GM18909 (cell line): Measurements from ENCODE around the gene MAST4.

Experiments used
- ATAC-seq: cut with Tn5 transposase; IDR thresholded peaks from one replicate; pipeline ENCODE4 v1.9.1; 2021; ENCODE audit warnings: mild to moderate bottlenecking; ENCODE audit not compliant: unreplicated experiment, poor library complexity

The MAST4 gene

DNA sequence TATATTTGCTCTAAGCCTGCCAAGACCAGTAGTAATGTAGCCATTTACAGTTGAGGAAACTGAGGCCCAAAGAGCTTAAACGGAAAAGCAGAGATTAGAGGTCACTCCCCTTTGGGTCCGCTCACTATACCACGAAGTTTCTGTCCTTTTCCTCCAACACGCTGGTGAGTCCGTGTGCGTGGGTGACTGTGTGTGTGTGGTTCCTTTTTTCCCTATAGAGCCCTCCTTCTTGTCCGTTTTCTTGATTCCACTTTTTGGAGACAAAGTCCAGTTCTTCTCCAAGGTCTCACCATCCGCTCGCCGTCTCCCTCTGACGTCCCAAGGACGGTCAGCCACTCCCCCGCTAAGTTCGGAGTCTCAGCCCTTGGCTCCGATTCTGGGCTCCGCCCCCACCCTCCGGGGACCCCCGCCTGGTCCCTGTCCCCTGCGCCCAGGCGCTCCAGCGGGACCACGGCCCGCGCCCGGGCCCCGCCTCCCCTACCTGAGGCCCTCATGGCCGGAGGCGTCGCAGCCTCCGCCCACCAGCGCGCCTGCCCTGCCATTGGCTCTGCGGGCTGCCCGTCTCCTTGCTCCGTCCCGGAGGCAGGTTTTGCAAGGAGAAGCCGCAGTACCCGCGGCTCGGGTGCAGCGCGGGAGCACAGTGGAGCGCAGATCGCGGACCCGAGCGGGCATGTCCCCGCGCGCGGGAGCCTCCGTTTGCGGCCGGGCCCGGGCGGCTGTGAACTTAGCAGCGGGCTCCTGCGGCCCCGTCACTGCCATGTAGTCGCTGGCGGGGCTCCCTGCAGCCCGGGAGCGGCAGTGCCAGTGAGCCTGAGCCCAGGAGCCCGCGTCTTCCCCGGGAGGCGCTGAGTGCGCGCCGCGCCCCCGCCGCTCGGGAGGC, at the start of gene MAST4:
Gene MAST4 (plus strand): TSS at position 638 of the 880 bp plus-strand sequence. CDS start 263 bp downstream, outside the sequence.
- peak; percentile 98 for ATAC-seq

DNA sequence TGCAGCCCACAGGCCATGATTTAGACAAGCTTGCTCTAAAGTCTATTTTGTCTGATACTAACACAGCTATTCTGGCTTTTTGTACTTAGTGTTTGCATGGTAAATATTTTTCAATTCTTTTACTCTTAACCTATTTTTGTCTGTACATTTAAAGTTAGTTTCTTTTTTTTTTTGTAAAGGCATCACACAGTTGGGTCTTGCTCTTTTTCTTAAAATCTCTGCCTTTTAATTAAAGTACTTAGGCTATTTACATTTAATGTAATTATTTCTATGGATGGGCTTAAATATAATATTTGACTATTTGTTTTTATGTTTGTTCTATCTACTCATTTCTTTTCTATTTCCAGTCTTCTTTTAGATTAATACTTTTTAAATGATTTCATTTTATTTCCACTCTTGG, 49.7 kb upstream of the MAST4 start:
- no peak for ATAC-seq

DNA sequence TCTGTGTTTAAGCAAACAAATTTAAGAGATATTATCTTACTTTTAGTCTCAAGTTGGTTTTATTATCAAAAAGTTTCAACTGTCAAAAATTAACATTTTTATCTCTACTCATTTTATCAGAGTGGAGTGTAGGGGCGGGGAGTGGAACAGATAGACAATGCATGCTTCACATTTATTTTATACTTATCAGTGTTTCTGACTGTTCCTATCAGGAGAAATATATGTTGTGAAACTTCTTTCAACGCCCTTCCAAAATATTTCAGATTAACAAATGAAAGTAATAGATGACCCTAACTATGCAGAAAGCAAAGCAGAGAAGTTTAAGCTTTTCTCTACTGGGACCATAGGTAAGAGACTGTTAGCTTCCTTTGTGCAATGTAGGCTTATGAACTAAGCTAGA, 44.9 kb upstream of the MAST4 start:
- no peak for ATAC-seq

DNA sequence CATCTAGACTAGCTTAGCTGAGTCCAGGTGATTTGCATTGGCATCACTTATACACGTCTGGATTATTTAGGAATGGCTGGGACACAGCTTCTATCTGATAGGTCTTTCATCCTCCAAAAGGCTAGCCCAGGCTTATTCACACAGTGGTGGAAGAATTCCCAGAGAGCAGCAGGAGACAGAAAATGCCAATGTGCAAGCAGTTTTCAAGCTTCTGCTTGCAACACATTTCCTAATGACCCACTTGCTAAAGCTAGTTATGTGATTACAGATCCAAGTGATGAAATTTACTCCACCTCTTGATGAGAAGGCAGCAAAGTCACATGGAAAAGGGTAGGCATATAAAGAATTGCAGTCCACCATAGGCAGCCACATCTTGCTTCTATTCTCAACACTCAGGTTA, 44.2 kb upstream of the MAST4 start:
- no peak for ATAC-seq

DNA sequence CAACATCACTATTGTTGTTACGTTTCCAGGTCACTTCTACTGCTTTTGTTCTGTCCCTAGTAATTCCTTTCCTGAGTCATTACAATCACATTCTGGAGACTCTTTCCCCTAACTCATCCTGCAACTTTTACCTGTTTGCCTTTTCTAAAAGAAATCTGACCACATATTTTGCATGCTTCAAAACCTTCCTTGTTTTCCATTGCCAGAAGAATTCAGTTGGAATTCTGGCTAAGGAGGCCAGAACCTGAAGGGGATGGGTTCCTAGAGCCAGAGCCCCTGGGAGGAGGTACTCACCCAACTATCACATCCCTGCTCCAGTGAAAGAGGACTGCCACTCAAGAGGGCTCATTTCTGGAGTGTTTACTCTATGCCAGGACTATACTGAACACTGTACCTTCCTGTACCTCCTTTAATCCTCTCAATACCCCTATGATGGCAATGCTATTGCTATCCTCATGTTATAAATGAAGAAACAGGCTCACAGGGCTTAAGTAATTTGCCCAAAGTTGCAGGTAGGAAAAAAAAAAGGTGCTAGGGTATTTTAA, 42.8 kb upstream of the MAST4 start:
- no peak for ATAC-seq

DNA sequence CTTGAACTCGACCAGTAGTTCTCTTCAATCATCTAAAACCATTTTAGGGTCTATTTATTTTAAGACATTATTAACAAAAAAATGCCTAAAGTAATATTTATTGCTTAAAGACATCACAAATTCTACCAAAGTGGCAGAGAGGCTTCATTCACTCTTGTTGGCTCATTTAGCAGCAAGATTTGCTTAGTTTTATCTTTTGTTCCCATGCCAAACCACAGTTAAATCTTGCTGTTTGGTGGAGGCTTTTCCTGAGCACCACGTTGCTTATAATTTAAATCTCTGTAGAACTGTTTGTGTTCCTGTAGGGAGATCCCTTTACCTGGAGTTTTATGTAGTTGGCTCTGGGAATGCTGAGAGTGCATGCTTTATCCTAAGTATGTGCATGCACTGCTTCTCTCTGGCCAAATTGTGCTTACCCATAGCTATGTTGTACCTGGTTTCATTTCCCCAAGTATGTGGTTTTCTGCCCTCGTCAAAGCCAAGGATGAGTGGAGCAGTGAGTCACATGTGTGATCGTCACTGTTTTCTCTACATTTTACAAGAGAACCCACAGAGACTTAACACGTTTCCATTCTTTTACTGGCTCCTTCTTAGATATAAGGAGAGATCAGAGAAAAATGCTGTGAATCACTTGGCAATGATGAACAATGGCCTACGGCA, 42.1 kb upstream of the MAST4 start:
- ATAC-seq, result peak; percentile 98

DNA sequence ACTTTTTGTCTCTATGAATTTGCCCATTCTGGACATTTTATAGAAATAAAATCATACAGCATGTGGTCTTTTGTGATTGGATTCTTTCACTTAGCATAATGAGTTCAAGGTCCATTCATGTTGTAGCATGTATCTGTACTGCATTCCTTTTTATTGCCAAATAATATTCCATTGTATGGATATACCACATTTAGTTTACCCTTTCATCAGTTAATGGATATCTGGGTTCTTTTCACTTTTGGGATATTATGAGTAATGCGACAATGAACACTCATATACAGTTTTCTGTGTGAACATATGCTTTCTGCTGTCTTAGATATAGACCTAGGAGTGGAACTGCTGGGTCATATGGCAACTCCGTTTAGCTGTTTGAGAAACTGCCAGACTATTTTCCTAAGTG, 41.3 kb upstream of the MAST4 start:
- ATAC-seq, result no peak

DNA sequence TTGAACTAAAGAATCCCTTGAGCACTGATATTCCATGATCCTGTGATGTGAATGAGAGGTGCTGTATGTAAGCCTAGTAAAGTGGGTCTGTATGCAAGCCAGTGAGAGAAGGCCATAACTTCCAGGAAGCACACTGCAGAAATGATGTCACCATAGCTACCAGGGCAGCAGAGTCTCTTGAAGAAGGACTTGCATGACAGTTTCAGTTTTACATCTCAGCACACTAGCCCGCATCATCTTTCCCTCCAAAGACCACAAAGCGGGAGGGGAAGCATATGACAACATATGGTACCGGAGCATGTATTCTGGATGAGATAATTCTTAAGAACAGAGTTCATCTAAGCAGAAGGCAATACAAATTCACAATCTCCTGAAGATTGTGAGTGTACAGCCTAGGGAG, 37.6 kb upstream of the MAST4 start:
- peak; percentile 67 for ATAC-seq

DNA sequence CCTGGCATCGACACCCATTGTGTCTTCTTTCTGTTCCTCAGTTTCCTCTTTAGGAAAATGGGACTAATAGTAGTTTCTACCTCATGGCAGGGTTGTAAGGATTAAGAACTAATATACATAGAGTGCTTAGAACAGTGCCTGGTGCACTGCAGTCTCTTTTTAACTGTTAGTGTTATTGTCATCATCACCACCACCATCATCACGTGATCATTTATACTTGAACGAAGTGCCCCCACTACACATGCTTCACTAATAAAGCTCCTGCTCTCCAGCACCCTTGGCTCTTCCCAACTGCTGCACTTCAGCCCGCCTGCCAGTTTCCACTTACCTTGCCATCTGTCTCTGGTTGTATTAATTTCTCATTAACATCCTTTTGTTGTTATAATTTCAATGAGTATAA, 35.8 kb upstream of the MAST4 start:
- no peak for ATAC-seq

DNA sequence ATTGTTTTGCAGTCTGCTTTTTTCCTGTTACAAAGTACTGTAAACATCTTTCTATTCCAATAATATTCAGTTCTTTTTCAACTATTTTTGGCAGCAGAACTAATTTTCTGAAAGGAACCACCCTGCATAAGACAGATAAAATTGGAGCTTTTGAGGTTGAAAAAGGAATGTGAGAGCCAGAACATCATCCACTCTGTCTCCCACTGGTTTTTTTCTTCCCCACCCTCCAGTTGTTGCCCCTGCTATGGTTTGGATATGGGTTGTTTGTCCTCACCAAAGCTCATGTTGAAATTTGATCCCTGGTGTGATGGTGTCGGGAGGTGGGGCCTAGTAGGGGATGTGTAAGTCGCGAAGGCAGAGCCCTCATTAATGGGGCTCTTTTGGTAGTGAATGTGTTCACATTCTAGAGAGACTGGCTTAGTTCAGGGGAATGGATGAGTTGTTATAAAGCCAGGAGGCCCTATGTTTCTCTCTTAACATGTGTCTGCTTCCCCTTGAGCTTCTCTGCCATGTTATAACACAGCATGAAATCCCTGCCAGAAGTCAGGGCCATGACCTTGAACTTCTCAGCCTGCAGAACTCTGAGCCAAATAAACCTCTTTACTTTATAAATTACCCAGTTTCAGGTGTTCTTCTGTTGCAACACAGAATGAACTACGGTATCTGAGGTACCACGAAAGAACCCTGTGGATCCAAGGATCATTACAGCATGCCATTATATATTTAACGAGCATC, 34.8 kb upstream of the MAST4 start:
- no peak for ATAC-seq

DNA sequence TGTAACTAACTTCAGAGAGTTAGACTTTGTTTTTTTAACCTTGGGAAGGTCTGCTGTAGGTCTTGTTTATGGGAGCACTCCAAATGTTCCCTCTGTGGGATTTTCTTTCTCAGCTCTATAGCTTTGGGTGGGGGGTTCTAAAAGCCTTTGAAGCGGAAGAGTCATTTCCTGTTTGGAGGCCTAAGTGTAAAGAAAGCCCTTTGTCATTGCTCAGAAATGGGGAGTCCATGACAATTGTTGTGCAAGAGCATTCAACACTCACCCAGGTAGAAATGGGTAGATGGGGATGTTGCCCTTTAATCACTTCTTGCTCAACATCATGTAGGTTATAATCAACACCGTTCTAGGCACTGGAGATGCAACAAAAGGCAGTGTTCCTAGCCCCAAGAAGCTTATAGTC, 30.3 kb upstream of the MAST4 start:
- ATAC-seq, result no peak

DNA sequence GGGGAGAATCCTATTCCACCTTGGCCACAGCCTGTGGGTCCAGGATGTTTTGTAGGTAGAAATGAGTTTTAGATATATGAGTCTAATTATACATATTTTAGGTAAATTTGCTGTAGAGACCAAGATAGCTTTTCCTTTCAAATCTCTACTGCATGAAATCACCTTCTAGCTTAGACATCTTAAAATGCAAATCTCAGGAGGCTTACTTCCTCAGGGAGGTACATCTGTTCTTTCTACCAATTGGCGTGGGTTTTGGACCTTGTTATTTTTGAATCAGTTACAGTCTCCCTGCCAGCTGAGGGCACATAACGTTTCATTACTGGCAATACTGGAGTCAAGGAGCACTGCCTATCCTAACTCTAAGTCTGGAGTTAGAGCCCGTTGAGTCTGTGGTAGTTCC, 28.7 kb upstream of the MAST4 start:
- ATAC-seq, result no peak

DNA sequence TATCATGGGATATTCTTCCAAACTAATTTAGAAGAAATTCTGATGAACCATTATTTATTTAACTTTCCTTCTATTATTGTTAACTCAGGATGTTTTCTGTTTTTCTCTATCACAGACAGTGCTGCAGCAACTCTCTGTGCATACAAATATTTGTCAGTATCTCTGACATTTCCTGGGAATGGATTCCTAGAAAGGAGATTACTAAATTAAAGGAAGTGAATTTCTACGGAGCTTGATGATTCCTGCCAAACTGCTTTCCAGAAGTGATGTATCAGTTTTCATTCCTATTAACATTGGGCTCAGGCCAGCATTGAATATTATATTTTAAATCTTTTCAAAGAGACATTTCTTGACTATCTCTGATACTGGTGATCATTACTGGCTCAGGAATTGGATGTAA, 26.0 kb upstream of the MAST4 start:
- no peak for ATAC-seq

DNA sequence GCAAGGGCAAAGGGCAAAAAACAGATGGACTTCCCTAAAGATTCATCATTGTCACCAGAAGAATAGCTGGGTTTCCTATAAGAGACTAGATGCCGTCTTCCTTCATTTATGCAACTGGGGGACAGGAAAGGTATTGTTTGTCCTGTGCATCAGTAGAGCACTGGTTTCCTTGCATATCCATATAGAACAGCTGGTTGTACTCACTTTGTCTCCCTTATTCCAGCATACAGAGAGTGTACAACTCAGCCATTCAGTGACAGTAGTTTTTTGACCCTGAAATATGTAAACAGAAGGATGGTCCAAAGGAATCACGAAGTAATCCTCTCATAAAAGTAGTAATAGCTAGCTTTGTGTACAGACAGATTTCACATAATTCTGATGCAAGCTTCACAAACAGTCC, 22.5 kb upstream of the MAST4 start:
- no peak for ATAC-seq

DNA sequence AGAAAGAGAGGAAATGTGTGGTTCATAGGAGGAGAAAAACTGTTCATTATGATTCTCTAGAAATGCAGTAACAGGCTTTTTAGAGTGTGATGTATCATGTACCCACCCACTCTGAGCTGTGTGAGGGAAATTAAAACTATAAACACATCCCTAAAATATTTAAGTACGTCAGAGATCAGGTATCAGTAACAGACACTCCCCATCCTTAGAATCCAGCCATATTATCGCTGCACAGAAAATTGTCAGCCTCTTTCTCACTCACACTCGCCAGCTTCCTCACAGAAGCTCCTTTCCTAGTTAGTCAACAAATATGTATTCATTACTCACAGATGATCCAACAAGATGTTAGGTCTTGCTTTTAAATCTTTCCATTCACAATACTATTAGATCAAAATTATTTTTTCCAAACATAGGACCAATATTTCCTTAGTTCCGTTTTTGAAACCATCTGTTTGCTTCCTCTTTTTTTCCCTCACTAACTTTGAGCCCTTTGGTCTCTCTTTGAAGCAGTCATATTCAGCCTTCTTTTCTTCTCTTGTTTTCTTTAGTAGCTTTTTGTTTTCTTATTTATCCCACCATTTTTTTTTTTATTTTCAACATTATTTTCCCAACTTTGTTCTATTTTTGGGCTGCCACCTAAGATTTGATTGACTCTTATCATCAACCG, 13.6 kb upstream of the MAST4 start:
- no peak for ATAC-seq

DNA sequence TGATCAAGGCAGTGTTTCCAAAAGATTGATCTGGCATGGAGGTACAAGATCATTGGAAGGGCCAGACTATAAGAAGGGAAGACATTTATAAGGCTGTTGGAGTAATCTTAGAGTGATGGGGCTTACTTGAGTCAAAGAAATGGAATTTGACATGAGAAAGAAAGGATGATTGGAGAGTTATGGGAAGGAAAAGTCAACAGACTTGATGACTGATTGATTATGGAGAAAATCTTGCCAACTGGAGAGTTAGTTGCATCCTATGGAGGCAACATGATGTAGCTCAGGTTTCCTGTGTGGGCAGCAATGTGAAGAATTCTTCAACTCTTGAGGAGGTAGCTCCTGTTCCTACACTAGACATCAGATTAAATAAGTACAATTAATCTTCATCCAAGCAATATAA, 10.9 kb upstream of the MAST4 start:
- no peak for ATAC-seq

DNA sequence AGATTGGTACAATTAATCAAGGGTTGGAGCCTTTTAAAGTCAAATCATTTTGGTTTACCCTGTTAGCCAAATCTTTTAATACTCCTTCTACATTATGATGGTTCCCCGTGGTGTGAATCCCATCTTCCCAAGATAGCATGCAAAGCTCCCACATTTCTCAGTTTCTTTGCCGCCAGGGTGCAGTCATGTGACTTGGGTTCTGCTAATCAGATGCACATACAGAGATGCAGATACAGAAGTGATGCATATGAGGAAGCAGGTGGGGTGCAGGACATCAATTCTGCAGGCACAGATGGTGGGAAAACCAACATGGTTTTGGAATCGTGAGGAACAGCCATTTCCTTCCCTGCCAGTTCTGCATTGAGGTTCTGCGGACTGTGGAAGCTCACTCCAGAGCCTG, 8.4 kb upstream of the MAST4 start:
- ATAC-seq, result no peak

DNA sequence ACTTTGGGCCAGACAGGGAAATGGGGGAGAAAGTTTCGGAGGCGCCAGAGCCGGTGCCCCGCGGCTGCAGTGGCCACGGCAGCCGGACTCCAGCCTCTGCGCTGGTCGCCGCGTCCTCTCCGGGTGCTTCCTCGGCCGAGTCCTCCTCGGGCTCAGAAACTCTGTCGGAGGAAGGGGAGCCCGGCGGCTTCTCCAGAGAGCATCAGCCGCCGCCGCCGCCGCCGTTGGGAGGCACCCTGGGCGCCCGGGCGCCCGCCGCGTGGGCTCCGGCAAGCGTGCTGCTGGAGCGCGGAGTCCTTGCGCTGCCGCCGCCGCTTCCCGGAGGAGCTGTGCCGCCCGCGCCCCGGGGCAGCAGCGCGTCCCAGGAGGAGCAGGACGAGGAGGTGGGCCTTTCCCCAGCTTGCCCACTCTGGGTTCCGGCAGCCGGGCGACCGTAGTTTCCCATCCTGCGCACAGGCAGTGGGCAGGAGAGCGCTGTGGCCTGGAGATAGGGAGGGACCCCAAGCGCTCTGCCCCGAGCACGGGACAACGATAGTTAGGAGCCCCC, 516 bp downstream of the MAST4 start:
- peak; percentile 29 for ATAC-seq

DNA sequence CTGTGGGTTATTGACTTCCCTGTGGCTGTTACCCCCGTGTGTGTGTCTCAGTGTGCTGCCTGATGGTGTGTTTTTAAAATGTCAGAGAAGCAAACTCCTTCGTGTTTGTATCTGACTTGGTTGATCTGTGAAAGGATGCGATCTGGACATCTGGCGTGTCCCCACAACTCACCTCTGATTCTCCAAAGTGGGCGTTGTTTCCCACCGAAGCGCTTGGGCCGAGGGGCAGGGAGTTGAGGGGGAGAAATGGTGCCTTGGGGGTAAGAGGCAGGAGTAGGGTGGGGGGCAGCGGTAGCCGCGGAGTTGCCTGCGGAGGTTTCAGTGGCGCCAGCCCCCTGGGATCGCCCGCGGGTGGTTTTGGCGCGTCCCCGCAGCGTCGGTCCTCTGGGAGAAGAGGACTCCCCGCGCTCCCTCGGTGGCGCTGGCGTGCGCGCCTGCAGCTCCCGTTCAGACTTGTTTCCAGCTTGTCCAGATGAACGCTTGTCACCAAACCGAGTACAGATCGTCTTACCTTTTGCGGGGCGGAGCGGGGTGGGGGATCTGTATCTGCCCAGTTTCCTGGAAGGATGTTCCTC, 1.1 kb downstream of the MAST4 start:
- no peak for ATAC-seq

DNA sequence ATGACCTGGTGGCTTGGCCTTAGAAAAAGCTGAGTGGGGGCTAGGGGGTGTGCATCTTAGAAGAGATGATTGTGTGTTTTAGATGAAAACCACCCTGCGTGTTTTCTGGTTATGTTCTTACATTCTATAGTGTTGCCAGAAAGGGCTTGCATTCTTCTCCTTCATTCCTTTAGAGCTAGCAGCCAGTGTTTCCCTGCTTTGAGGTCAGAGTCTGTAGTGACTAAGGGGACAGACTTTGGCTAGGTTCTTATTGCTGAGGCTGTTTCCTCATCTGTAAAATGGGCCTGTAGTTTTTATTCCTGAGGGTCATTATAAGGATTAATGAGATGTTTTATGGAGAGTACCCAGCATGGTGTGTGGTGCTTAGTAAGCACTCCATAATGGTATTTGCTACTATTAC, 6.4 kb downstream of the MAST4 start:
- ATAC-seq, result no peak
